Measurements from ENCODE around the gene DYRK3. TPM values are rescaled to one million over a fixed set of nuclear protein-coding genes. Genes with fewer than 3 reads are reported as not detected.

Gene DYRK3
- total and polyA plus RNA-seq, 2 of the 13 experiments (the other 11 are each of a cell fraction or from before 2014, with no cell fraction given): 0.48 to 2.8 TPM

DNA sequence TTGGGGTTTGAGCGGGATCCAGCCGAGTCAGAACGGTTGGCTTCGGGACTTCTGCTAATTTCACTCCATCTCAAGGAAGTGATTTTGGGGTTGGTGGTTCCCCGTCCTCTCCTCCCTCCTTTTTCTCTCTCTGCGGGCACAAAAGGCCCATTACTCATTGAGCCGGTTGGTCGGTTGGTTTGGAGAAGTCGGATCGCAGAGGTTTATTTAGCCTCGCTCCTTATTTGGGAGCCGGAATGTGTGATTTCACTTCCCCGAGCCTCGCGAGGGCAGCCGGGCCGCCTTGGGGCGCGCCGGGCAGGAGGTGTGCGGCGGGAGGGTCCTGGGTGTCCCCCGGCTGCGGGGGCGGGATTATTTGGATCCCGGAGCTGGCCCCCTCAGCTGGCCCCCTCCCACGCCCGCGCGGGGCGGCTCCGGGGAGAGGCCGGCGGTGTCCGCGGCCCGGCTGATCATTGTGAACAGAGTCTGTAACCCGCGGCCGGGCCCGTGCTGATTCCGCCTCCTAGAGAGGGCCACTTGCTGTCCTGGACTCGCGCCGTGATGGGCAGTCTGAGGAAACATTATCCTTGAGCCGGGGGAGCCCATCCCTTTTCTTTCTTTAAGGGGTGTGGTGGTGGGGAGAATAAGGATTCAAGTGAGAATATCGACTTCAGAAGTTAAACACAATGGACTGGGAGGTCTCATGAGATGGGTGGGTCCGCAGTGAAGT is 50.6 kb downstream of the DYRK3 start (continued):
- TF ChIP-seq, protein P1, sequence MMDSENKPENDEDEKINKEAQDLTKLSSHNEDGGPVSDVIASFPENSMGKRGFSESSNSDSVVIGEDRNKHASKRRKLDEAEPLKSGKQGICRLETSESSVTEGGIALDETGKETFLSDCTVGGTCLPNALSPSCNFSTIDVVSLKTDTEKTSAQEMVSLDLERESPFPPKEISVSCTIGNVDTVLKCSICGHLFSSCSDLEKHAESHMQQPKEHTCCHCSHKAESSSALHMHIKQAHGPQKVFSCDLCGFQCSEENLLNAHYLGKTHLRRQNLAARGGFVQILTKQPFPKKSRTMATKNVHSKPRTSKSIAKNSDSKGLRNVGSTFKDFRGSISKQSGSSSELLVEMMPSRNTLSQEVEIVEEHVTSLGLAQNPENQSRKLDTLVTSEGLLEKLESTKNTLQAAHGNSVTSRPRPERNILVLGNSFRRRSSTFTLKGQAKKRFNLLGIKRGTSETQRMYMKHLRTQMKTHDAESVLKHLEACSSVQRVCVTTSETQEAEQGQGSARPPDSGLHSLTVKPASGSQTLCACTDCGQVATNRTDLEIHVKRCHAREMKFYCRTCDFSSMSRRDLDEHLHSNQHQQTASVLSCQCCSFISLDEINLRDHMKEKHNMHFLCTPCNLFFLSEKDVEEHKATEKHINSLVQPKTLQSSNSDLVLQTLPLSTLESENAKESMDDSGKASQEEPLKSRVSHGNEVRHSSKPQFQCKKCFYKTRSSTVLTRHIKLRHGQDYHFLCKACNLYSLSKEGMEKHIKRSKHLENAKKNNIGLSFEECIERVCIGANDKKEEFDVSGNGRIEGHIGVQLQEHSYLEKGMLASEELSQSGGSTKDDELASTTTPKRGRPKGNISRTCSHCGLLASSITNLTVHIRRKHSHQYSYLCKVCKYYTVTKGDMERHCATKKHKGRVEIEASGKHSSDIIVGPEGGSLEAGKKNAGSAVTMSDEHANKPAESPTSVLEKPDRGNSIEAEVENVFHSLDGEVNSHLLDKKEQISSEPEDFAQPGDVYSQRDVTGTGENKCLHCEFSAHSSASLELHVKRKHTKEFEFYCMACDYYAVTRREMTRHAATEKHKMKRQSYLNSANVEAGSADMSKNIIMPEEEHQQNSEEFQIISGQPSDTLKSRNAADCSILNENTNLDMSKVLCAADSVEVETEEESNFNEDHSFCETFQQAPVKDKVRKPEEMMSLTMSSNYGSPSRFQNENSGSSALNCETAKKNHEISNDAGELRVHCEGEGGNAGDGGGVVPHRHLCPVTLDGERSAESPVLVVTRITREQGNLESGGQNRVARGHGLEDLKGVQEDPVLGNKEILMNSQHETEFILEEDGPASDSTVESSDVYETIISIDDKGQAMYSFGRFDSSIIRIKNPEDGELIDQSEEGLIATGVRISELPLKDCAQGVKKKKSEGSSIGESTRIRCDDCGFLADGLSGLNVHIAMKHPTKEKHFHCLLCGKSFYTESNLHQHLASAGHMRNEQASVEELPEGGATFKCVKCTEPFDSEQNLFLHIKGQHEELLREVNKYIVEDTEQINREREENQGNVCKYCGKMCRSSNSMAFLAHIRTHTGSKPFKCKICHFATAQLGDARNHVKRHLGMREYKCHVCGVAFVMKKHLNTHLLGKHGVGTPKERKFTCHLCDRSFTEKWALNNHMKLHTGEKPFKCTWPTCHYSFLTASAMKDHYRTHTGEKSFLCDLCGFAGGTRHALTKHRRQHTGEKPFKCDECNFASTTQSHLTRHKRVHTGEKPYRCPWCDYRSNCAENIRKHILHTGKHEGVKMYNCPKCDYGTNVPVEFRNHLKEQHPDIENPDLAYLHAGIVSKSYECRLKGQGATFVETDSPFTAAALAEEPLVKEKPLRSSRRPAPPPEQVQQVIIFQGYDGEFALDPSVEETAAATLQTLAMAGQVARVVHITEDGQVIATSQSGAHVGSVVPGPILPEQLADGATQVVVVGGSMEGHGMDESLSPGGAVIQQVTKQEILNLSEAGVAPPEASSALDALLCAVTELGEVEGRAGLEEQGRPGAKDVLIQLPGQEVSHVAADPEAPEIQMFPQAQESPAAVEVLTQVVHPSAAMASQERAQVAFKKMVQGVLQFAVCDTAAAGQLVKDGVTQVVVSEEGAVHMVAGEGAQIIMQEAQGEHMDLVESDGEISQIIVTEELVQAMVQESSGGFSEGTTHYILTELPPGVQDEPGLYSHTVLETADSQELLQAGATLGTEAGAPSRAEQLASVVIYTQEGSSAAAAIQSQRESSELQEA (CRISPR knock-in tag; IDR thresholded peaks at IDR 0.05; ENCODE audit: not compliant biosample characterization): peak; percentile 22
- TF ChIP-seq SOX6 (IDR thresholded peaks at IDR 0.05) (no peak), SOX6 (CRISPR knock-in tag; IDR thresholded peaks at IDR 0.05) (no peak; the same call in 1 of the 2 replicates), EP300 (IDR thresholded peaks at IDR 0.05; ENCODE audit: low read depth in 2 of 2, low read length in 2 of 2) (no peak), EP300 (CRISPR knock-in tag; IDR thresholded peaks at IDR 0.05; ENCODE audit: borderline replicate concordance) (no peak), ZSCAN9 (CRISPR knock-in tag; IDR thresholded peaks at IDR 0.05; ENCODE audit: borderline replicate concordance) (no peak), NFATC3 (CRISPR knock-in tag; IDR thresholded peaks at IDR 0.05) (no peak), ZSCAN22 (CRISPR knock-in tag; IDR thresholded peaks at IDR 0.05) (no peak), DMAP1 (CRISPR knock-in tag; IDR thresholded peaks at IDR 0.05) (no peak), ZSCAN31 (CRISPR knock-in tag; IDR thresholded peaks at IDR 0.05; ENCODE audit: low read depth) (no peak), TFE3 (CRISPR knock-in tag; IDR thresholded peaks at IDR 0.05) (no peak), KMT2B (CRISPR knock-in tag; IDR thresholded peaks at IDR 0.05) (peak; percentile 39; the same call in 1 of the 2 replicates), ZNF280D (CRISPR knock-in tag; IDR thresholded peaks at IDR 0.05) (no peak), ZNF580 (CRISPR knock-in tag; IDR thresholded peaks at IDR 0.05; ENCODE audit: borderline replicate concordance, low read depth) (no peak), ZNF737 (CRISPR knock-in tag; IDR thresholded peaks at IDR 0.05; ENCODE audit: borderline replicate concordance) (no peak)
- TF ChIP-seq, protein P2, sequence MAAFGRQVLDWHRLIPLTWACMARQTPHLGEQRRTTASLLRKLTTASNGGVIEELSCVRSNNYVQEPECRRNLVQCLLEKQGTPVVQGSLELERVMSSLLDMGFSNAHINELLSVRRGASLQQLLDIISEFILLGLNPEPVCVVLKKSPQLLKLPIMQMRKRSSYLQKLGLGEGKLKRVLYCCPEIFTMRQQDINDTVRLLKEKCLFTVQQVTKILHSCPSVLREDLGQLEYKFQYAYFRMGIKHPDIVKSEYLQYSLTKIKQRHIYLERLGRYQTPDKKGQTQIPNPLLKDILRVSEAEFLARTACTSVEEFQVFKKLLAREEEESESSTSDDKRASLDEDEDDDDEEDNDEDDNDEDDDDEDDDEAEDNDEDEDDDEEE (CRISPR knock-in tag; IDR thresholded peaks at IDR 0.05): no peak
